Measurements from ENCODE around the gene TOM1.

- no peak for TF ChIP-seq RAD21 (IDR thresholded peaks at IDR 0.05; ENCODE audit: low read depth)
- no peak for TF ChIP-seq EGR1 (IDR thresholded peaks at IDR 0.05)
- no peak for TF ChIP-seq REST (IDR thresholded peaks at IDR 0.05; ENCODE audit: low read depth)
Measured at GRCh38 chr22:35250156-35250555, 49.5 kb upstream of the TOM1 start.
